ENCODE results near the gene AIF1. TPM values are rescaled to one million over a fixed set of nuclear protein-coding genes. Genes with fewer than 3 reads are reported as not detected.

Gene AIF1
- polyA plus RNA-seq, 1 donor: 60.5 TPM

DNA sequence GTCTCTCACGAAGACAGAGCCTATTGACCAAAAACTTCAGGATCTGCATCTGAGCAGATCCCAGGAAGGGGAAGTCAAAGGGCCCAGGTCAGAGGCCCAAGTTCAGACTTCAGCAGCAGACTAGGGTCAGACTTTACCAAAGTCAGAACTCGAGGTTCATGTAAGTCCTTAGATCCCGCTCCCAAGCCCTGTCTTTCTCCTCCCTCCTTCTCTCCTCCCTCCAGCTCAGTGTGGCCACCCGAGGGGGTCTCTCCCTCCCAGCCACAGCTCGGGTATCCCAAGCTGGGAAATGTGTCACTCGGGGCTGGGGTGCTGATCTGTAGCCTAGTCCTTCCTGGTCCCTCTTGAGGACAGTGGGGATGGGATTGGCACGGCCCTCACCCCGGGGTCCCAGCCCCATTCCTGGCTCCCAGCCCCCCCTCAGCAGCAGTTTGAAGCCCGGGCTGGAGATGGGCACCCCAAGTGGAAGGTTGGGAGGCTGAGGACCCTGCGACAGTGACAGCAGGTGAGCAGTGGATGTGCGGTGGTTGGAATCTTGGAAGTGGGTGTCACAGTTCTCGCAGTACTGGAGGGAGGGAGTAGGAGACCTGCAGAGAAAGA, 47.2 kb downstream of the AIF1 start:
- DNase-seq: no peak

DNA sequence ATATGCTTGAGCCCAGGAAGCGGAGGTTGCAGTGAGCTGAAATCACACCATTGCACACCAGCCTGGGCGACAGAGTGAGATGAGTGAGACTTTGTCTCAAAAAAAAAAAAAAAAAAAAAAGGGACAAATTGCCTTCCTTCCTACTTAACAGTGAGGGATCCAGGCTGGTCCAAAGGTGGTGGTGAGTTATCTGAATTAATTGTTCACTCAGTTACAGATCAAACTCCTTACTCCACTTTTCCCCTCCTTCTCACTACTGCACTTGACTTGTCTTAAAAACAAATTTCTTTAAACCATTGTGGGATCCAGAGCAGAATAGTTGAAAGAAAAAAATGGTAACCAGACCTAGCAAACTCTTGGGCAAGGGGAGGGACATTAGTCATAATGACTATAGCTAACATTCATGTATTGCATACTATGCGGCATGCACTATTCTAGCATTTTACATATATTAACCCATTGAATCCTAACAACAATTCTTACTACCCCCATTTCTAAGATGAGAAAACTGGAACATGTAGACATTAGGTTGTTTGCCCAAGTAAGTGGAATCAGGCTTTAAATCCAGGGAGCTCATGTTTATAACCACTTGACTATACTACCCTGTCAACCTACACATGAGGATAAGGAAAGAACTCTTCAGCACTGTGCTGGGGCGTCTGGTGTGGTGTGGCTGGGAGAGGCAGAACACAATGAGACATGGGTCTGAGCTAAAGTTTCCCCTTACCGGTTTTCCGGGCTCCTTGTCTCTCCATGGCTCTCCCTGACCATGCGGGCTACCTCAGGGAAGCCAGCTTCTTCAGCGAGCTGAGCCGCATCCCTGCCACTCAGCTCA, 48.3 kb downstream of the AIF1 start:
- DNase-seq: no peak

DNA sequence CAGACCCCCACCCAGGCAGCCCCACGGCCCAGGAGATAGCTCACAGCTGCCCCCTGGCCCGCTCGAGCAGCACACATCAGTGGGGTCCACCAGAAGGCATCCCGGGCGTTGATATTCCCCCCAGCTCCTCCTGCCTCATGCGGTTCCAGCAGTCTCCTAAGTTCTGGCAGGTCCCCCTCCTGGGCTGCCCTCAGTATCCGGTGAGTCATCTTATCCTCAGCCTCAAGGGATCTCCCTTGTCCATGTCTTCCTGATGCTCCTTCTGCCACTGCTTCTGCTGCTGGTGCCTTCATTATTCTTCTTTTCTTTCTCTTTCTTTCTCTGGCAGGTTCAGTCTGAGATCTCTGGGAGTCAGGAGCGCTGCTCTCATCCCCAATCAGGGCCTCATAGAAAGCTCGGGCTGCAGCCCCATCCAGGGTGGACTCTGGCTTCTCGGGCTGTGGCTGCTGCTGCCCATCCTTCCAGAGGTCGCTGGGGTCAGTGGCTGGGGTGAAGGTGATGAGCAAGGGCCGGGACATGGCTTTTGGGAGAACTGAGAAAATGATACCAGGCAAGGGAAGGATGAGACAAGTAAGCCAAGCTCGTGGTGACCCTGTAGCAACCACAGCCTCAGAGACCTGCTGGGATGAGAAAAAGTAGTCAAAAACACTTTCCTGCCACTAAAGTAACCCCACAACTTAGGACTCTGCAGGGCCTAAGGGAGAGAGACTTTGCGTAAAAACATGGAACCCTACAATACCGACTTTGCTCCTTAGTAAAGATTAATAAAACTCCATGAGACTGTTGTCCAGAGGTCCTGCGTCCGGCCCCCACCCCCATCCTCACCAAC, 49.1 kb downstream of the AIF1 start:
- no peak for DNase-seq

- peak; percentile 95 for DNase-seq
These were observed 49.9 kb downstream of the AIF1 start, which contains the start of gene GPANK1 for GRCh38 chr6:31664790-31665500. GPANK1 (minus strand) TSS chr6:31664997; CDS start chr6:31664478, 519 bp downstream.

DNA sequence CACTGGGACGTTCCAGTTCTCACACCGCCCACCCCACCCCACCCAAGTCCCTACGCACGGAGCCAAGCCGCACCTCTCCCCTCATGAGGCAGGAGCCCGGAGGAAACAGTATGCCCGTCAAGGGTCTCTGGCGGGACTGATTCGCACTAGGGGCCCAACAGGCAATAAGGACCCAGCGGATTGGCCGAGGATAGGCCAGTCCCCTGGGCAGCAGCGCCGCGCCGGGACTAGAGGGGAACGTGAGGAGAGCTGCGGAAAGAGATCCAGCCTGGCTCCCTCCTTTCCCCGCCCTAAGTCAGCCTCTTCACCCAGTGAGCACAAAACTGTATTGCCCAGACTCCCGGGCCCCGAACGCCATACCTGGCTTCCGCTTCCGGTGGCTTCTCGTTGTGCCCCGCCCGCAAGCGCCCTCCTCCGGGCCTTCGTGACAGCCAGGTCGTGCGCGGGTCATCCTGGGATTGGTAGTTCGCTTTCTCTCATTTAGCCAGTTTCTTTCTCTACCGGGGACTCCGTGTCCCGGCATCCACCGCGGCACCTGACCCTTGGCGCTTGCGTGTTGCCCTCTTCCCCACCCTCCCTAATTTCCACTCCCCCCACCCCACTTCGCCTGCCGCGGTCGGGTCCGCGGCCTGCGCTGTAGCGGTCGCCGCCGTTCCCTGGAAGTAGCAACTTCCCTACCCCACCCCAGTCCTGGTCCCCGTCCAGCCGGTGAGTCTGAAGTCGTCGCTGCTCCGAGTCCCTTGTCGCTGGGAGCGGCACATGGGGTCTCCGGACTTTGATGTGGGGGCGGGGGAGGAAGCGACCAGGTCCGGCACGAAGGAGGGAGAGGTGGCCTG, 50.7 kb downstream of the AIF1 start, which contains the start of gene CSNK2B:
Gene CSNK2B (plus strand): TSS at position 580 of the 836 bp plus-strand sequence. CDS start 752 bp downstream, outside the sequence.
- peak; percentile 98 for DNase-seq

- no peak for DNase-seq
These were observed 51.4 kb downstream of the AIF1 start for GRCh38 chr6:31666337-31666965.

Other genes starting within 250 kb of the AIF1 start
- 11.2 TPM for gene MICA, start 211.6 kb upstream of the AIF1 start, polyA plus RNA-seq (ENCODE audit: insufficient read length)
- 2.1 TPM for gene MICB, start 117.1 kb upstream of the AIF1 start, polyA plus RNA-seq (ENCODE audit: insufficient read length)
- gene MCCD1, start 86.3 kb upstream of the AIF1 start, polyA plus RNA-seq (ENCODE audit: insufficient read length): 11.9 TPM
- gene DDX39B, start 73.2 kb upstream of the AIF1 start, polyA plus RNA-seq (ENCODE audit: insufficient read length): 785 TPM
- 8.6 TPM for gene ATP6V1G2, start 68.6 kb upstream of the AIF1 start, polyA plus RNA-seq (ENCODE audit: insufficient read length)
- gene NFKBIL1, start 67.6 kb upstream of the AIF1 start, polyA plus RNA-seq (ENCODE audit: insufficient read length): 15.7 TPM
- gene LTA, start 42.9 kb upstream of the AIF1 start, polyA plus RNA-seq (ENCODE audit: insufficient read length): 0.40 TPM
- 0.17 TPM for gene TNF, start 39.7 kb upstream of the AIF1 start, polyA plus RNA-seq (ENCODE audit: insufficient read length)
- gene LTB, start 32.8 kb upstream of the AIF1 start, polyA plus RNA-seq (ENCODE audit: insufficient read length): 0.91 TPM
- 2.6 TPM for gene LST1, start 29.0 kb upstream of the AIF1 start, polyA plus RNA-seq (ENCODE audit: insufficient read length)
- gene NCR3, start 22.2 kb upstream of the AIF1 start, polyA plus RNA-seq (ENCODE audit: insufficient read length): not detected
- gene PRRC2A, start 5.5 kb downstream of the AIF1 start, polyA plus RNA-seq (ENCODE audit: insufficient read length): 184 TPM
- 242 TPM for gene BAG6, start 37.4 kb downstream of the AIF1 start, polyA plus RNA-seq (ENCODE audit: insufficient read length)
- 95.0 TPM for gene APOM, start 40.7 kb downstream of the AIF1 start, polyA plus RNA-seq (ENCODE audit: insufficient read length)
- gene C6orf47, start 45.5 kb downstream of the AIF1 start, polyA plus RNA-seq (ENCODE audit: insufficient read length): 18.2 TPM
- gene GPANK1, start 49.8 kb downstream of the AIF1 start, polyA plus RNA-seq (ENCODE audit: insufficient read length): 27.5 TPM
- gene CSNK2B, start 50.8 kb downstream of the AIF1 start, polyA plus RNA-seq (ENCODE audit: insufficient read length): 237 TPM
- 31.1 TPM for gene LY6G5B, start 54.7 kb downstream of the AIF1 start, polyA plus RNA-seq (ENCODE audit: insufficient read length)
- gene LY6G5C, start 65.8 kb downstream of the AIF1 start, polyA plus RNA-seq (ENCODE audit: insufficient read length): 2.7 TPM
- gene ABHD16A, start 88.1 kb downstream of the AIF1 start, polyA plus RNA-seq (ENCODE audit: insufficient read length): 60.7 TPM
- gene LY6G6F, start 91.6 kb downstream of the AIF1 start, polyA plus RNA-seq (ENCODE audit: insufficient read length): 0.32 TPM
- not detected for gene LY6G6D, start 100.1 kb downstream of the AIF1 start, polyA plus RNA-seq (ENCODE audit: insufficient read length)
- 1.1 TPM for gene LY6G6C, start 106.5 kb downstream of the AIF1 start, polyA plus RNA-seq (ENCODE audit: insufficient read length)
- gene MPIG6B, start 108.1 kb downstream of the AIF1 start, polyA plus RNA-seq (ENCODE audit: insufficient read length): 1.7 TPM
- gene DDAH2, start 114.1 kb downstream of the AIF1 start, polyA plus RNA-seq (ENCODE audit: insufficient read length): 148 TPM
- gene CLIC1, start 121.3 kb downstream of the AIF1 start, polyA plus RNA-seq (ENCODE audit: insufficient read length): 268 TPM
- gene MSH5, start 124.8 kb downstream of the AIF1 start, polyA plus RNA-seq (ENCODE audit: insufficient read length): 62.2 TPM
- 16.0 TPM for gene SAPCD1, start 147.4 kb downstream of the AIF1 start, polyA plus RNA-seq (ENCODE audit: insufficient read length)
- 8.5 TPM for gene VWA7, start 162.1 kb downstream of the AIF1 start, polyA plus RNA-seq (ENCODE audit: insufficient read length)
- gene VARS1, start 180.5 kb downstream of the AIF1 start, polyA plus RNA-seq (ENCODE audit: insufficient read length): 69.7 TPM
- 71.7 TPM for gene LSM2, start 191.7 kb downstream of the AIF1 start, polyA plus RNA-seq (ENCODE audit: insufficient read length)
- 3.8 TPM for gene HSPA1L, start 200.0 kb downstream of the AIF1 start, polyA plus RNA-seq (ENCODE audit: insufficient read length)
- gene HSPA1A, start 200.3 kb downstream of the AIF1 start, polyA plus RNA-seq (ENCODE audit: insufficient read length): 72.3 TPM
- 112 TPM for gene HSPA1B, start 212.5 kb downstream of the AIF1 start, polyA plus RNA-seq (ENCODE audit: insufficient read length)
- 66.3 TPM for gene NEU1, start 247.6 kb downstream of the AIF1 start, polyA plus RNA-seq (ENCODE audit: insufficient read length)

All from left kidney (tissue), 2 donors.